GM13976 (cell line): ENCODE measurements around the gene ZNF285.

Source experiments
- DNase-seq: peaks from one replicate; pipeline ENCODE4 v3.0.0; 2012; ENCODE audit warnings: low spot score
- CTCF ChIP-seq: IDR thresholded peaks from 2 replicates; pipeline ENCODE4 v1.5.1; 2012; ENCODE audit warnings: borderline replicate concordance, mild to moderate bottlenecking; ENCODE audit not compliant: insufficient read depth; ENCODE audit errors: extremely low read depth, missing control alignments, control extremely low read depth
- in situ Hi-C: fragments of 300-500 bp; cut with MboI; formaldehyde crosslinking; loops from one replicate; pipeline ENCODE4 v1.12.0; 2022; ENCODE audit warnings: low sequenced_read_pairs, mixed read lengths, inconsistent platforms; ENCODE audit not compliant: unreplicated experiment

Gene ZNF285

GRCh38 chr19:44374789-44375188 is 26.6 kb downstream of the ZNF285 start:
- TF ChIP-seq CTCF: no peak
- in situ Hi-C loops: no loop called here
- DNase-seq: no peak

- in situ Hi-C loops: no loop called here
- TF ChIP-seq CTCF: no peak
- DNase-seq: no peak
Observed at GRCh38 chr19:44371815-44372480, 29.5 kb downstream of the ZNF285 start.

DNA sequence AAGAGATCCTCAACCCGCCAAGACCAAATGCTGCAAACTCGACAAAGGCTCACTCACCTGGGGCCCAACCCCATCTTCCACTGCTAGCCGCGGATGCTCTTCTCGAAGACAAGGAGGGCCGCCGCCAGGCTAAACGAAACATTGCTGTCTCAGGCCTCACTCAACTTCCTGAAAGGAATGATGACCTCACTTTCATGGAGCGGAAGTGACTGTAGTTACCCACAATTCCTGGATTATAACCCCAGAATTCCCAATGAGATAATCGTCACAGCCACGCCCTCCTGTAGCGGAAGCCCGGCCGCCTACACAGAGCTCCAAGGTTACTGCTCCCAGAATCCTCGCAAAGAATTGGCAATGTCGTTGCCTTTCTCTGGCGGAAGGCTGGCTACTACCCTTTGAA is 34.4 kb downstream of the ZNF285 start:
- DNase-seq: no peak
- TF ChIP-seq CTCF: no peak
- in situ Hi-C loops: no loop called here

- in situ Hi-C loops: no loop called here
- no peak for DNase-seq
- TF ChIP-seq CTCF: no peak
Observed at GRCh38 chr19:44356383-44357111, 44.9 kb downstream of the ZNF285 start, which contains the start of gene ZNF112. ZNF112 (minus strand) TSS chr19:44356680; CDS start chr19:44340539, 16,141 bp downstream.

DNA sequence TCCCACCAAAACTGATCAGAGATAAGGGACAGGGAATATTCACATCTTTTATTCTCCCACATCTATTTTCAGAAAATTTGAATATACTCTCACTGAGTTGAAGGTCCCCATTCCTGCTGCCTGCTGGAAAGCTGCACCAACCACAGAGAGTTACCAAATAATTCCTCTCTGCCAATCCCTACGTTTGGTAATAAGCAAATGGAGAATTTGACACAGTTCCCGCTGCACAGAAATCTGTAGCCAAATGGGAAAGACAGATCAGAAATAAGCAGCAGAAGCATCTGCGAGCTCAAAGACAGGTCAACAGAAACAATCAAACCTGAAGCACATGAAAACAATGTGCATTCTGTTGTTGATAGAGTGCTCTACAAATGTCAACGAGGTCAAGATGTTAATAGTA is 54.9 kb downstream of the ZNF285 start:
- in situ Hi-C loops: no loop called here
- no peak for DNase-seq
- TF ChIP-seq CTCF: no peak

GRCh38 chr19:44345959-44346358 is 55.4 kb downstream of the ZNF285 start:
- in situ Hi-C loops: no loop called here
- TF ChIP-seq CTCF: no peak
- DNase-seq: no peak
